ENCODE results near the gene BFAR. TPM values are rescaled to one million over a fixed set of nuclear protein-coding genes. Genes with fewer than 3 reads are reported as not detected.

Gene BFAR
- total and polyA plus RNA-seq, 2 of the 8 experiments (the other 6 are each of a cell fraction or from before 2014, with no cell fraction given), result 56.9 to 78.2 TPM

- TF ChIP-seq E2F6 (IDR thresholded peaks at IDR 0.05), result no peak
- TF ChIP-seq KDM4A (IDR thresholded peaks at IDR 0.05; ENCODE audit: low read depth, low read length, severe bottlenecking), result no peak
- no peak for TF ChIP-seq SUZ12 (IDR thresholded peaks at IDR 0.05; ENCODE audit: low read length)
- TF ChIP-seq BACH1 (IDR thresholded peaks at IDR 0.05; ENCODE audit: low read length), result no peak
- no peak for TF ChIP-seq ATF3 (IDR thresholded peaks at IDR 0.05; ENCODE audit: insufficient read depth, low read depth, low read length)
- no peak for TF ChIP-seq CHD1 (IDR thresholded peaks at IDR 0.05; ENCODE audit: low read depth, low read length)
- TF ChIP-seq YY1 (IDR thresholded peaks at IDR 0.05; ENCODE audit: low read depth, low read length), result no peak
- no peak for TF ChIP-seq HDAC2 (IDR thresholded peaks at IDR 0.05; ENCODE audit: borderline replicate concordance in 1 of 2, low read depth in 2 of 2, low read length in 2 of 2)
- TF ChIP-seq PHF8 (conservative IDR thresholded peaks at IDR 0.05; ENCODE audit: low read depth, low read length), result no peak
- no peak for TF ChIP-seq USF2 (IDR thresholded peaks at IDR 0.05; ENCODE audit: low read length)
- no peak for TF ChIP-seq GTF2F1 (IDR thresholded peaks at IDR 0.05; ENCODE audit: borderline replicate concordance, low read depth, low read length)
- TF ChIP-seq RNF2 (IDR thresholded peaks at IDR 0.05; ENCODE audit: borderline replicate concordance, low read depth, low read length, missing control alignments, poor library complexity, severe bottlenecking), result no peak
Observed at GRCh38 chr16:14606102-14606501, 26.6 kb upstream of the BFAR start (continued).
